ENCODE results near the gene SHBG.
"Not testable (repeated sequence)": the region's sequence is repeated elsewhere in the genome, so short reads cannot be mapped to it uniquely, and the experiment has no call there.

Gene SHBG

DNA sequence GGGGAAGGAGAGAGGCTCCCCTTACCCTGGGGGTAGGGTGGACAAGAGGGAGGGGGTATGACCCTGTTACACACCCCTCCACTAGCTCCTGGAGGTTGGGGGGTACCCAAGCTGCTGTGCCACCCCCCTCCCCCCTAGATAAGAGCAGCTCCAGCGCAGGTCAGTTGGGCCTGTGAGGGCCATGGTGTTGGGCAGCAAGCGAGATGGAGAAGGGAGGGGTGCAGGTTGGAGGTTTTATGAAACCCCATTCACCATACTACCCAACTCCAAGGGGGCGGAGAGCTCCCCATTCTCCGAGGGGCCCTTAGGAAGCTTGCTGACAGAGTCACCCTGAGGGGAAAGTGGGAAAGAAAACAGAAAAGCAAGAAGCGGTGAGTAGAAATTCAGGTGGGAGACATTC, 38.3 kb upstream of the SHBG start:
- DNase-seq (ENCODE audit: low read depth): no peak
- TF ChIP-seq, protein P1, sequence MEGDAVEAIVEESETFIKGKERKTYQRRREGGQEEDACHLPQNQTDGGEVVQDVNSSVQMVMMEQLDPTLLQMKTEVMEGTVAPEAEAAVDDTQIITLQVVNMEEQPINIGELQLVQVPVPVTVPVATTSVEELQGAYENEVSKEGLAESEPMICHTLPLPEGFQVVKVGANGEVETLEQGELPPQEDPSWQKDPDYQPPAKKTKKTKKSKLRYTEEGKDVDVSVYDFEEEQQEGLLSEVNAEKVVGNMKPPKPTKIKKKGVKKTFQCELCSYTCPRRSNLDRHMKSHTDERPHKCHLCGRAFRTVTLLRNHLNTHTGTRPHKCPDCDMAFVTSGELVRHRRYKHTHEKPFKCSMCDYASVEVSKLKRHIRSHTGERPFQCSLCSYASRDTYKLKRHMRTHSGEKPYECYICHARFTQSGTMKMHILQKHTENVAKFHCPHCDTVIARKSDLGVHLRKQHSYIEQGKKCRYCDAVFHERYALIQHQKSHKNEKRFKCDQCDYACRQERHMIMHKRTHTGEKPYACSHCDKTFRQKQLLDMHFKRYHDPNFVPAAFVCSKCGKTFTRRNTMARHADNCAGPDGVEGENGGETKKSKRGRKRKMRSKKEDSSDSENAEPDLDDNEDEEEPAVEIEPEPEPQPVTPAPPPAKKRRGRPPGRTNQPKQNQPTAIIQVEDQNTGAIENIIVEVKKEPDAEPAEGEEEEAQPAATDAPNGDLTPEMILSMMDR (IDR thresholded peaks at IDR 0.05; ENCODE audit: low read depth, low read length): no peak
- TF ChIP-seq POLR2A (IDR thresholded peaks at IDR 0.05; ENCODE audit: extremely low read depth, insufficient read length) (no peak), MYC (IDR thresholded peaks at IDR 0.05; ENCODE audit: low read depth, low read length) (no peak)
- TF ChIP-seq, protein P2, sequence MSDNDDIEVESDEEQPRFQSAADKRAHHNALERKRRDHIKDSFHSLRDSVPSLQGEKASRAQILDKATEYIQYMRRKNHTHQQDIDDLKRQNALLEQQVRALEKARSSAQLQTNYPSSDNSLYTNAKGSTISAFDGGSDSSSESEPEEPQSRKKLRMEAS (IDR thresholded peaks at IDR 0.05; ENCODE audit: low read depth, low read length): no peak
- no peak overlapping the region for H3K4me3 ChIP-seq (ENCODE audit: low read depth, low read length)

DNA sequence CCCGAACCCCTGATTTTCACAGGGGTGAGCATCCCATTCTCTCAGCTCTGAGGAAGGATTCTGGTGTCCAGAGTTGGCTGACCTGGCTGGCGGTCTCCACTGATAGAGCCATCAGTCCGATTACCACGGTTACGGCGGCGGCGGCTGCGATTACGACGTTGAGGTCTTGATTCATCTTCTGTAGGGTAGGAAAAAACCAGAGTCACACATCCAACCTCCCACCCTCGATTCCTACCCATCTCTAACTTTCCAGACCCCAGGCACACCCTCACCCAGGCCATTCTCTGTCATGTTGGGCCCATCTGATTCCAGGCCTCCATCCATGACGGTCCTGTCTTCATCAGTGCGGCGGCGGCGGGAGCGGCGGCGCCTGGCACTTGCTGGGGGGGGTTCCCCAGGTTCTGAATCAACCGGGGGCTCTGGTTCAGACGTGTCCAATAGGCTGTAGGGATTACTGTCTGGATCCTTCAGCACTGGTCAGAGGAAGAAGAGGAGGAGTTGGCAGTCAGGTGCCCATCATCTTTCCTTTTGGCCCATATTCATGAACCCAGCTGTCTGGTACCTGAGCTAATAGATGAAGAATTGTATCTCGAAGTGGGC, 37.4 kb upstream of the SHBG start:
- DNase-seq (ENCODE audit: low read depth): no peak
- TF ChIP-seq, protein P1 (IDR thresholded peaks at IDR 0.05; ENCODE audit: low read depth, low read length): no peak
- TF ChIP-seq MYC (IDR thresholded peaks at IDR 0.05; ENCODE audit: low read depth, low read length): no peak
- TF ChIP-seq POLR2A (IDR thresholded peaks at IDR 0.05; ENCODE audit: extremely low read depth, insufficient read length): no peak
- TF ChIP-seq, protein P2 (IDR thresholded peaks at IDR 0.05; ENCODE audit: low read depth, low read length): no peak
- H3K4me3 ChIP-seq (ENCODE audit: low read depth, low read length): no peak overlapping the region

DNA sequence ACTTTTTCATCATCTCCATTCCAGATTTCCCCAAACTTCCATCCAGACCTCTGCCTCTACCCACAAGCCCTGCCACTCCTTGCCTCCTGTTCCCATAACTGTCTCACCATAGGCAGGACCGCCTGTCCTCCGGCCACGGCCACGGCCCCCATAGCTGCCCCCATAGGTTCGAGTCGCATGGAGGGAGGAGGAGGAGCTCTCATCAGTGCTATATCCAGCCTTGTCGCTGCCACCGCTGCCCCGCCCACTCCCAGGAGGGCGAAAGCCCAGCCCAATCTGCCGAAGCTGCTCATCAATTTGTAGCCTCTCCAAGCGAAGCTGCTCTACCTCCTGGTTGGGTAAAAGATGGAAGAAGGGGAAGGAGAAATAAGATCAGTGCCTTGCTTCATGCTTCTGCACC, 36.6 kb upstream of the SHBG start:
- TF ChIP-seq, protein P2 (IDR thresholded peaks at IDR 0.05; ENCODE audit: low read depth, low read length): no peak
- TF ChIP-seq, protein P1 (IDR thresholded peaks at IDR 0.05; ENCODE audit: low read depth, low read length): no peak
- TF ChIP-seq MYC (IDR thresholded peaks at IDR 0.05; ENCODE audit: low read depth, low read length): no peak
- TF ChIP-seq POLR2A (IDR thresholded peaks at IDR 0.05; ENCODE audit: extremely low read depth, insufficient read length): no peak
- DNase-seq (ENCODE audit: low read depth): no peak
- H3K4me3 ChIP-seq (ENCODE audit: low read depth, low read length): no peak overlapping the region

- not testable (repeated sequence) for DNase-seq (ENCODE audit: low read depth); H3K4me3 ChIP-seq (ENCODE audit: low read depth, low read length)
These were observed 32.4 kb upstream of the SHBG start for GRCh38 chr17:7597561-7597960.

DNA sequence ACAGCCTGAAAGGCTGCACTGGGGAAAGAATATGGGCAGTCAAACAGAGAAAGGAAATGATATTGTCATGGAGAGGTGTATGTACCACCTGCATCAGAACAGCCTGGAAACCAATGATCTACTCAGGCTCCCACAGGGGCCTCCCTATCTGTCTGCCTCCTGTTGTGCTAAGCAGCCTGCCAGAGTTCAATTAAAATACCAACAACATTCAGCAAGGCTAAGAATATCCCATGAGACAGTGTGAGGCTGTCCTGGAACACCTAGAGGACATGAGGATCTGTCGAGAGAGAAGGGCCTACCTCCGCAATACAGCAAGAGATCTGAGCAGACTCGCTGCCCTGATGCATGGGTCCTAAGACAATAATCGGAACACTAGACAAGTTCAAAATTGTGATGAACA, 23.7 kb upstream of the SHBG start:
- no peak overlapping the region for H3K4me3 ChIP-seq (ENCODE audit: low read depth, low read length)
- DNase-seq (ENCODE audit: low read depth): no peak
- TF ChIP-seq, protein P1 (IDR thresholded peaks at IDR 0.05; ENCODE audit: low read depth, low read length): no peak
- TF ChIP-seq, protein P2 (IDR thresholded peaks at IDR 0.05; ENCODE audit: low read depth, low read length): no peak

DNA sequence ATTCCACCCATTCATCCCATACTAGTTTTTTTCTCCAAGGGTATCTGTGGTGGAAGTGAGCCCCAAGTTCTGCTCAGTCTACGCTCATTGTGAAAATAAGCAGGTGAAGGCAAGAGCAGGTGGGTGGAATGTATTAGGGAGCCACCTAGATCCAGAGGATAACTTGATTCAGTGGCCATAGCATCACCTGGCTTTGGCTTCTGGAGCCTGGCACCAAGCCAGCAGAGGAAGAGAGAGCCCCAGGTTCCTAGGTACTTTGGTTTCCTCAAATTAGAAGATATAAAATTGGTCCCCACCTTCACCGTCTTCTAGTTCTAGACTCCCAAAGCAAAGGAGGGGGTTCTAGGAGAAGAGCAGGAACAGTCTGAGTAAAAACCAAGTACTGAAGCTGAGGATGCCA, 19.3 kb upstream of the SHBG start:
- no peak for TF ChIP-seq MYC (IDR thresholded peaks at IDR 0.05; ENCODE audit: low read depth, low read length)
- no peak for TF ChIP-seq POLR2A (IDR thresholded peaks at IDR 0.05; ENCODE audit: extremely low read depth, insufficient read length)
- TF ChIP-seq, protein P2 (IDR thresholded peaks at IDR 0.05; ENCODE audit: low read depth, low read length): no peak
- TF ChIP-seq, protein P1 (IDR thresholded peaks at IDR 0.05; ENCODE audit: low read depth, low read length): no peak
- DNase-seq (ENCODE audit: low read depth): no peak
- no peak overlapping the region for H3K4me3 ChIP-seq (ENCODE audit: low read depth, low read length)
